Measurements from ENCODE around the gene INAFM1.

Gene INAFM1

DNA sequence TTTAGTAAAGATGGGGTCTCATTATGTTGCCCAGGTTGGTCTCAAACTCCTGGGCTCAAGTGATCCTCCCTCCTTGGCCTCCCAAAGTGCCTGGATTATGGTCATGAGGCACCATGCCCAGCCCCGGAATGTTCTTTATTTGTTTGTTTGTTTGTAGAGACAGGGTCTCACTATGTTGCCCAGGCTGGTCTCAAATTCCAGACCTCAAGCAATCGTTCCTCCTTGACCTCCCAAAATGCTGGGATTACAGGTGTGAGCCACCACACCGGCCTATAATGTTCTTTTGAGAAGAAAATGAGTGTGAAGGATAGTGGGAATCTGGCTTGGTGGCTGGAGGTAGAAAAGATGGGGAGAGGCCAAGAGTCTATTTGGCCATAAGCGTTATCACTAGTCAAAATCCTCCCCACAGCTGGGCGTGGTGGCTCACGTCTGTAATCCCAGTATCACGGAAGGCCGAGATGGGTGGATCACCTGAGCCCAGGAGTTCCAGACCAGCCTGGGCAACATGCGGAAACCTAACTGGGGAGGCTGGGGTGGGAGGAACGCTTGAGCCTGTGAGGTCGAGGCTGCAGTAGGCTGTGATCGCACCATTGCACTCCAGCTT is 38.5 kb upstream of the INAFM1 start:
- TF ChIP-seq, protein P1, sequence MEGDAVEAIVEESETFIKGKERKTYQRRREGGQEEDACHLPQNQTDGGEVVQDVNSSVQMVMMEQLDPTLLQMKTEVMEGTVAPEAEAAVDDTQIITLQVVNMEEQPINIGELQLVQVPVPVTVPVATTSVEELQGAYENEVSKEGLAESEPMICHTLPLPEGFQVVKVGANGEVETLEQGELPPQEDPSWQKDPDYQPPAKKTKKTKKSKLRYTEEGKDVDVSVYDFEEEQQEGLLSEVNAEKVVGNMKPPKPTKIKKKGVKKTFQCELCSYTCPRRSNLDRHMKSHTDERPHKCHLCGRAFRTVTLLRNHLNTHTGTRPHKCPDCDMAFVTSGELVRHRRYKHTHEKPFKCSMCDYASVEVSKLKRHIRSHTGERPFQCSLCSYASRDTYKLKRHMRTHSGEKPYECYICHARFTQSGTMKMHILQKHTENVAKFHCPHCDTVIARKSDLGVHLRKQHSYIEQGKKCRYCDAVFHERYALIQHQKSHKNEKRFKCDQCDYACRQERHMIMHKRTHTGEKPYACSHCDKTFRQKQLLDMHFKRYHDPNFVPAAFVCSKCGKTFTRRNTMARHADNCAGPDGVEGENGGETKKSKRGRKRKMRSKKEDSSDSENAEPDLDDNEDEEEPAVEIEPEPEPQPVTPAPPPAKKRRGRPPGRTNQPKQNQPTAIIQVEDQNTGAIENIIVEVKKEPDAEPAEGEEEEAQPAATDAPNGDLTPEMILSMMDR (IDR thresholded peaks at IDR 0.05; ENCODE audit: control insufficient read depth, extremely low read depth, insufficient read depth) = no peak
- no peak for DNase-seq (ENCODE audit: low read depth)
- no peak overlapping the region for H3K4me3 ChIP-seq (ENCODE audit: low read depth, low read length)

DNA sequence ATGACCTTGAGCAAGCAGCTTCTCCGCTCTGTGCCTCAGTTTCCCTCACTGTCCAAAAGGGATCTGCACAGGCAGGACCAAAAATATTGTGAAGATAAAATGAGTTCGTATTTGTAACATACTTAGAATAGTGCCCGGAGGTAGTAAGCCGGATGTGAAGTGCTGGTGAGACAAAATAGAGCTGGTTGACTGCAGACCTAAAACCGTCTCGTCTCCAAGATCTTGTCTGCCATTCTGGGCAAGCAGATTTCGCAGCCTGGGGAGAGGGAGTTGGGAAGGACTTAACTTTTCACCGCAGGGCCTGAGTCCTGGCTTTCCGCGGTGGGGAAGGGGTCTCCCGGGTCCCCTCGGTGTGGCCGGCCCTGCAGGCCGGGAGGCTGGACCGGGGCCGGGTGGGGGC is 35.5 kb upstream of the INAFM1 start:
- H3K4me3 ChIP-seq (ENCODE audit: low read depth, low read length) = no peak overlapping the region
- TF ChIP-seq, protein P1 (IDR thresholded peaks at IDR 0.05; ENCODE audit: control insufficient read depth, extremely low read depth, insufficient read depth) = no peak
- DNase-seq (ENCODE audit: low read depth) = no peak

DNA sequence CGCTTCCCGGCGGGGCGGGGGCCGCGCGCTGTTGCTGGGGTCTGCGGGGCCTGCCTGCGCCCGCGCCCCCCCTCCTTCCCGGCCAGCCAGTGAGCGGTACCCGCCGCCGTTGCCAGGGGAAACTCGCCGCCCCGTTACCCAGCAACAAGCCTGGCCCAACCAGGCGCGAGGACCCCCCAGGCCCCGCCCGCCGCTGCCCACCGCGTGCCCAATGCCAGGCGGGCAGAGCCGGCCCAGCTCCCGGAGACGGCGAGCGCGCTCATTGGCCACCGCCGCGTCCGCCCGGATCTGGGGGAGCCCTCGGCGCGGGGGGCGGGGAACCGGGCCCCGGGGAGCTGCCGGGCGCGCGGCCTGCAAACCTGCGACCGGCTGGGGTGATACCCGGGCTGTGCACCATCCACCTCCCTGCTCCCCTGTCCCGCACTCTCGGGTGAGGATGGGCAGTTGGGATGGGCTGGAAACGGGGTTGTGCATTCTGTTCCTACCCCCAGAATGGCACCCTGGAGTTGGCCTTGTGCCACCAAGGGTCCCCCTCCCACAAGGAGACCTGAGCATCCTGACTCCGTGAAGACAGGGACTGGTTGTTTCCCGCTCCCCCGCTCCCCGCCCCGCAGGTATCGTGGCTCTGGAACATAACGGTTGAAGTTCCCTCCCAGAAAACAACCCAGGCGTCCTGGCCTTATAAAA is 34.9 kb upstream of the INAFM1 start:
- TF ChIP-seq, protein P1 (IDR thresholded peaks at IDR 0.05; ENCODE audit: control insufficient read depth, extremely low read depth, insufficient read depth) = no peak
- H3K4me3 ChIP-seq (ENCODE audit: low read depth, low read length) = no peak overlapping the region
- DNase-seq (ENCODE audit: low read depth) = no peak

DNA sequence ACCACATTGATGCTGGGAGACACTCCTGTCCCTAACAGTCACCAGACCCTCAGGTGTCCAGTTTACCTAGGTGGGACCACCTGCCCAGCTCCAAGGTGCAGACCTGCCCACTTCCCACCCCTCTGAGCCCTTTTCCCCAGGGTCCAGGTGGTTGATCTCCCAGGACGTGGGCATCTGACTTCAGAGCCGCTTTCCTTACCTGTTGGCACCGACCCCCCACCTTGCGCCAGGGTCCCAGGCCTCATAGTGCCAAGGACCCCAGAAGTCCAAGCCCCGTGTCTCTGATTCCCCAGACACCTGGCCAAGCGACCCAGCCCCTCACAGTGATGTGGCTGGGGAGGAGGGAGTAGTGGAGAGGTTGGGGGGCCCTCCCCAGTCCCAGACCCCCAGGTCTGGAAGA is 34.1 kb upstream of the INAFM1 start:
- DNase-seq (ENCODE audit: low read depth) = no peak
- peak overlapping the region; percentile 18; the same call in 1 of the 2 replicates for H3K4me3 ChIP-seq (ENCODE audit: low read depth, low read length)
- TF ChIP-seq, protein P1 (IDR thresholded peaks at IDR 0.05; ENCODE audit: control insufficient read depth, extremely low read depth, insufficient read depth) = no peak

DNA sequence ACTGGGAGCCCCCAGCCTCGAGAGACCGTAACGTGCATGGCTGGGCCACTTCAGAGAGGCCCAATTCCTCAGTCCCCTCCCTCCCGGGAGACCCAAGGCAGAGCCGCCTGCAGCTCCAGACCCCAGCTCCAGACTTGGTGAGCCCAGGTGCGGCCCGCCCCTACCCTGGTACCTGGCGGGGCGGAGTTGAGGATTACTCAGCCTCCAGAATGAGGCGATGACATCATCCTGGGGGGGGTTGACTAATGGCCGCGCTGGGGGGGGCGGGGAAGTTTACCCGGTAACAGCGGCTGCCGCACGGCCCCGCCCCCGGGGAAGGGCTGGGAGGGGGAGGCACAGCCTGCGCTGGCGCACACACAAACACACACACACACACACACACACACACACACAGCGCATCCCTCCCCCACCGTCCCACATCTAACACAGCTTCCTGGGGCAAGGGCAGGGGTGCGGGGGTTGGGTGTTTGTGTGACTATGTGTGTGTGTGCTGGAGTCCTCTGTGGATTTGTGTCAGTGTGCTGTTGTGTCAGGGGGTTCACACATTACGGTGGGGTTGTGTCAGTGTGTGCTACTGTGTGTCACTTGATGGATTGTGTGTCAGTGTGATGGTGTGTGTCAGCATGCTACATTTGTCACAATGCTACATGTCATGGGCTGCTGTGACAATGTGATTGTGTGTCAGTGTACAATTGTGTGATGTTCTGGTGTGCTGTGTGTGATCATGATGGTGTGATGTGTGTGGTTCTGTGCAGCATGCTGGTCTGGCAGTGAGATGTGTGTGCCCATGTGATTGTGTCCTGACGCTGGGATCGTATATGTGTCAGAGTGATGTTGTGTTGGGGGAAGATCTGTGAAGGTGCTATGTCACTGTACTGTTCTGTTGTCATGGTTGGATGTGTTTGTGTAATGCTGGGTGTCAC is 33.4 kb upstream of the INAFM1 start:
- peak; percentile 59 for DNase-seq (ENCODE audit: low read depth)
- peak overlapping the region; percentile 18; the same call in 1 of the 2 replicates for H3K4me3 ChIP-seq (ENCODE audit: low read depth, low read length)
- TF ChIP-seq, protein P1 (IDR thresholded peaks at IDR 0.05; ENCODE audit: control insufficient read depth, extremely low read depth, insufficient read depth) = no peak

DNA sequence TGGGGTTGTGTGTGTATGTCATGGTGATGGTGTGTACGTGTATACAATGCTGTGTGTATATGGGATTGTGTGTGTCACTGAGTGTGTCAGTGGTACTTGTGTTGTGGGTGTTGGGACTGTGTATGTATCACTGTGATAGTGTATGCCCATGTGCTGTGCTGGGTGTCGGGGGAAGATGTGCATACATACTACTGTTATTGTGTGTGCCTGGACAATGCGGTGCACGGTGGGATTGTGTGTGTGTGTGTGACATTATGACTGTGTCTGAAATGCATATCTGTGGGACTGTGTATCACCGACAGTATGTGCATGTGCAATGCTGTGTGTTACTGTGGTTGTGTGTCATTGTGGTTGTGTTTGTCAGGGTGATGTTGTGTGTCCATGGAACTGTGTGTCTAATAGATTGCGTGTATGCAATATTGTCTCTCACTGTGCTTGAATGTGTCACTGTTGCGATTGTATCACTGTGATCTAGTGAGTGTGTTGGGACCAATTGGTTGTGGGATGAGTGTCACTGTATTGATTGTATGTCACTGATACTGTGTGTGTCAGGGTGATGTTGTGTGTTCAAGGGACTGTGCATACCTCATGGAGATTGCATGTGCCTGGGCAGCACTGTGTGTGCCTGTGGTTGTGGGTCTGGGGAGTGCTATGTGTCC is 32.6 kb upstream of the INAFM1 start:
- TF ChIP-seq, protein P1 (IDR thresholded peaks at IDR 0.05; ENCODE audit: control insufficient read depth, extremely low read depth, insufficient read depth) = no peak
- no peak for DNase-seq (ENCODE audit: low read depth)
- H3K4me3 ChIP-seq (ENCODE audit: low read depth, low read length) = no peak overlapping the region

All from LNCaP clone FGC (cell line).